Ovary (tissue), 9 donors: ENCODE results near the gene SLC7A7. TPM values are rescaled to one million over a fixed set of nuclear protein-coding genes. Genes with fewer than 3 reads are reported as not detected.

Source experiments
- DNase-seq, 5 donors: peaks; one replicate each; pipeline ENCODE4 v3.0.0-alpha.2; 2019 to 2020
- H3K27ac ChIP-seq, 2 donors: fragments of 200-600 bp; one replicate each; pipeline versions ENCODE4 v1.5.1 to v1.8.0; 2019 to 2022
- H3K27me3 ChIP-seq: fragments of 200-600 bp; one replicate; pipeline ENCODE4 v1.8.0; 2022
- H3K36me3 ChIP-seq: fragments of 200-600 bp; sonication (generic); one replicate; pipeline ENCODE4 v1.5.1; 2019
- H3K4me1 ChIP-seq: one replicate; pipeline ENCODE4 v1.8.1; 2013; ENCODE audit warnings: mild to moderate bottlenecking, moderate library complexity; ENCODE audit not compliant: insufficient read depth
- H3K4me3 ChIP-seq: fragments of 200-600 bp; sonication (generic); one replicate; pipeline ENCODE4 v1.5.1; 2017
- H3K9me3 ChIP-seq, 2 donors: fragments of 200-600 bp in 1 of 2; sonication (generic) in 1 of 2; one replicate each; pipeline versions ENCODE4 v1.5.1 to v1.8.1; 2013 to 2019; ENCODE audit warnings: mild to moderate bottlenecking in 1 of 2, moderate library complexity in 1 of 2
- EP300 ChIP-seq: sonication (generic); formaldehyde crosslinking; IDR thresholded peaks from one replicate; pipeline ENCODE4 v1.6.1; 2017; ENCODE audit warnings: antibody characterized with exemption
- POLR2A ChIP-seq: fragments of 450-650 bp; IDR thresholded peaks from one replicate; pipeline ENCODE4 v1.6.1; 2017; ENCODE audit warnings: antibody characterized with exemption, mild to moderate bottlenecking, moderate library complexity
- WGBS, 3 donors: extraction: QIAGEN DNeasy Blood & Tissue Kit in 1 of 3; methylation state at CpG; one replicate each; pipeline versions ENCODE4 v1.1.5 to v1.1.7; 2013 to 2017; 5-methylcytosine and 5-hydroxymethylcytosine counted together
- intact Hi-C, 4 donors: fragments of 100-400 bp; cut with DNase I; formaldehyde crosslinking; loops; one replicate each; pipeline versions ENCODE4 v1.11.0 to v1.15.1; 2022 to 2023
- polyA plus RNA-seq, 2 donors: library from polyadenylated mRNA; stranded (reverse); fragments of 200-250 nt in 1 of 2; fragments of 350-450 nt in 1 of 2; fragmentation: Illumina TruSeq in 1 of 2; extraction: RNeasy Lipid Tissue Mini Kit (QIAGEN cat#74804) in 1 of 2; gene quantifications; one replicate each; pipeline ENCODE4 v1.2.3, GENCODE V29; 2013 to 2014
- total RNA-seq, 7 donors: library from RNA; depleted of rRNA in 2 of 7; stranded (reverse); fragments of >200 nt in 2 of 7; fragmentation: NEBNext Ultra II Directional in 3 of 7; extraction: Animal tissue kit (Norgen Biotek cat#: 25700) in 3 of 7; gene quantifications; one replicate each; pipeline versions ENCODE4 v1.1.0 to v1.2.4, GENCODE V29; 2016 to 2023
- TF ChIP-seq, protein P1 (sequence below), 3 donors: fragments of 450-650 bp in 2 of 3; fragments of 200-600 bp in 1 of 3; IDR thresholded peaks; one replicate each; pipeline versions ENCODE4 v1.5.1 to v1.8.0; 2016 to 2022; ENCODE audit warnings: antibody characterized with exemption in 3 of 3, mild to moderate bottlenecking in 1 of 3
- donor health status: DM: no; HTN: no; CAD: no; lungs with moderate emphysema.
- donor health status: DM: no; HTN: no; CAD: no.
- donor health status: Bipolar disorder and iron deficiency.
- donor health status: DM: yes; HTN: yes; CAD: no.
- donor health status: DM: no; HTN: no; CAD: no.
- donor health status: DM: yes; HTN: yes; CAD: no.

SLC7A7 gene
- total and polyA plus RNA-seq, 9 donors, result 0.91 to 25.0 (median 5.1) TPM

DNA sequence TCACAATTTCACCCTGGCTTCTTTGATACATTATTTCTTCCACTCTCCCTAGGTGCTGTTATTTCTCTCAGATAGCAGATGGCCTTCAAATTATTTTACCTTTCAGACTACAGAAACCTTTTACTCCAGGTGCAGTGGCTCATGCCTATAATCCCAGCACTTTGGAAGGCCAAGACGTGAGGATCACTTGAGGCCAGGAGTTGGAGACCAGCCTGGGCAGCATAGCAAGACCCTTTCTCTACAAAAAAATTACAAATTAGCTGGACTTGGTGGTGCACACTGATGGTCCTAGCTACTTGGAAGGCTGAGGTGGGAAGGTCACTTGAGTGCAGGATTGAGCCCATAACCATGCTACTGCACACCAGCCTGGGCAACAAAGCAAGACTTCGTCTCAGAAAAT is 23.1 kb downstream of the SLC7A7 start:
- DNase-seq, result no peak
- Histone ChIP-seq H3K27me3 (no peaks in the 10 kb centered on the region), H3K4me3 (no peak overlapping the region), H3K4me1 (no peaks in the 10 kb centered on the region), H3K9me3 (no peaks in the 10 kb centered on the region), H3K36me3 (no peaks in the 10 kb centered on the region), H3K27ac (no peak overlapping the region)
- intact Hi-C loops, result no loop called here
- 88 to 96% (median 88%) methylated on average over 2 of the region's 2 CpGs for WGBS, 3 donors
- TF ChIP-seq, protein P1, sequence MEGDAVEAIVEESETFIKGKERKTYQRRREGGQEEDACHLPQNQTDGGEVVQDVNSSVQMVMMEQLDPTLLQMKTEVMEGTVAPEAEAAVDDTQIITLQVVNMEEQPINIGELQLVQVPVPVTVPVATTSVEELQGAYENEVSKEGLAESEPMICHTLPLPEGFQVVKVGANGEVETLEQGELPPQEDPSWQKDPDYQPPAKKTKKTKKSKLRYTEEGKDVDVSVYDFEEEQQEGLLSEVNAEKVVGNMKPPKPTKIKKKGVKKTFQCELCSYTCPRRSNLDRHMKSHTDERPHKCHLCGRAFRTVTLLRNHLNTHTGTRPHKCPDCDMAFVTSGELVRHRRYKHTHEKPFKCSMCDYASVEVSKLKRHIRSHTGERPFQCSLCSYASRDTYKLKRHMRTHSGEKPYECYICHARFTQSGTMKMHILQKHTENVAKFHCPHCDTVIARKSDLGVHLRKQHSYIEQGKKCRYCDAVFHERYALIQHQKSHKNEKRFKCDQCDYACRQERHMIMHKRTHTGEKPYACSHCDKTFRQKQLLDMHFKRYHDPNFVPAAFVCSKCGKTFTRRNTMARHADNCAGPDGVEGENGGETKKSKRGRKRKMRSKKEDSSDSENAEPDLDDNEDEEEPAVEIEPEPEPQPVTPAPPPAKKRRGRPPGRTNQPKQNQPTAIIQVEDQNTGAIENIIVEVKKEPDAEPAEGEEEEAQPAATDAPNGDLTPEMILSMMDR (IDR thresholded peaks at IDR 0.05), result no peak
- no peak for TF ChIP-seq EP300
- TF ChIP-seq POLR2A, result no peak

DNA sequence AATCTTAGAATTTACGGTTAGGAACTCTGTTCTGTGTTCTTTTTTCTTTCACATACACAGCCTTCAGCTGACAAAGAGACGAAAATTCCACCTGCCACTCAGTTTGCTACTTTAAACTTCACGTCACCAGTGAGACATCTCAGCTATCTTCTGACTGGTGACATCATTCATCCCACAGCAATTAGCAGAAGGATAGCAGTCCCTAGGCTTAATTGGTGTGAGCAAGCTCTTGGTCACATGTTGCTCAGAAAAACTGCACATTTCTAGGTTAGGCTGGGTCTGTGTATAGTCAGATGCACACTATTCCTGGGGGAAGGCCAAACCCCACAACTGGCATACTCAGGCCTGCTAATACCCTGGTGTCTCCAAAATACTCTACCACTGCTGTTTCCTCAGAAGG is 23.9 kb downstream of the SLC7A7 start:
- 44 to 61% (median 45%) methylated on average over 3 of the region's 3 CpGs for WGBS, 3 donors
- no peak overlapping the region for H3K4me3 ChIP-seq
- H3K9me3 ChIP-seq, result no peaks in the 10 kb centered on the region
- H3K27me3 ChIP-seq, result no peaks in the 10 kb centered on the region
- no peak for DNase-seq
- H3K27ac ChIP-seq, result no peak overlapping the region
- TF ChIP-seq POLR2A (no peak), EP300 (no peak)
- TF ChIP-seq, protein P1 (IDR thresholded peaks at IDR 0.05), result no peak
- no peaks in the 10 kb centered on the region for H3K36me3 ChIP-seq
- H3K4me1 ChIP-seq, result no peaks in the 10 kb centered on the region
- intact Hi-C loops, result no loop called here

DNA sequence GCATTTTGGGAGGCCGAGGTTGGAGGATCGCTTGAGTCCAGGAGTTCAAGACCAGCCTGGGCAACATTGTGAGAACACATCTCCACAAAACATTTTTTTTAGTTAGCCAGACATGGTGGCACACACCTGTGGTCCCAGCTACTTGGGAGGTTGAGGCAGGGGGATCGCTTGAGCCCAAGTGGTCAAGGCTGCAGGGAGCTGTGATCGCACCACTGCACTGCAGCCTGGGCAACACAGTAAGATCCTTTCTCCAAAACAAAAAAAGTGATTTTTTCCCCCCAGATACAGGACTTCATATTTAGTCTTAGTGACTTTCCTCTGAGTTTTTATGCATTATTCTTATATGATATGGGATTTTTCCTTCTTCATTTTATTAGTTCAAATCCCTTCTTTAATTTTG is 28.6 kb downstream of the SLC7A7 start:
- DNase-seq, result no peak
- Histone ChIP-seq H3K36me3 (no peaks in the 10 kb centered on the region), H3K9me3 (no peaks in the 10 kb centered on the region), H3K4me3 (no peak overlapping the region), H3K27me3 (no peaks in the 10 kb centered on the region), H3K4me1 (no peaks in the 10 kb centered on the region), H3K27ac (no peak overlapping the region)
- TF ChIP-seq EP300 (no peak), POLR2A (no peak)
- TF ChIP-seq, protein P1 (IDR thresholded peaks at IDR 0.05), result no peak
- 91 to 95% (median 92%) methylated on average over 4 of the region's 4 CpGs for WGBS, 3 donors
- intact Hi-C loops, result no loop called here

DNA sequence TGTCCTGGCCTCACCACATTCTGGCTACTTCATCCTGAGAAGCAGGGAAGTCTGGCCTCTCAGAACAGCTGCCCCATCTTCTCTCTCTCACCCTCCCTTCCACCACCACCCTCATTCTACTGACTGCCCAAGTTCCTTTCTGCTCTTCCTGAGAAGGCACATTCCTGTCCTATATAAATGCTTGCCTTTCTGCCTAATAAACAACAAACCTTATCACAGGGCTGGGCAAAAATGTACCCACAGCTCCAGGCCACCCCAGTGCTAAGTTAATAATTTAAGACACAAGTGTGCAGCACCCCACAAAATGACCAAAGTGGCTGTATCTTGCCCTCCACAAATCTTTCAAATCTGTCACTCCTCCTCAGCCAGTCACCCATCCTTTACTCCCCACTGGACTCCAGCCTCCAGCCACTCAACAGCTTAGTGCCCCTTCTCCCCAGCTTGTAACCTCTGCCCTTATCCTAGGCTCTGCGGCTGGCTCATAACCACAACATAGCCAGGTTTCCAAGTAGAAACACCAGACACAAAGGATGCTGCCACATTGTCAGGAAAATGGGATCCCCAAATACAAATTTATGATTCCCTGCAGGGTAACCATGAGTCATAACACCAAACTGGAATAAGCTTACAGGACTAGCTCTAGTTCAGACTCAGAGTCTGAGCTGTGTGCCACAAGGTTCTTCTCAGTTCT is 33.8 kb downstream of the SLC7A7 start:
- TF ChIP-seq POLR2A (no peak), EP300 (no peak)
- TF ChIP-seq, protein P1 (IDR thresholded peaks at IDR 0.05), result no peak
- Histone ChIP-seq H3K4me3 (no peak overlapping the region), H3K4me1 (no peaks in the 10 kb centered on the region), H3K36me3 (no peaks in the 10 kb centered on the region), H3K27me3 (no peaks in the 10 kb centered on the region), H3K27ac (no peak overlapping the region), H3K9me3 (no peaks in the 10 kb centered on the region)
- no peak for DNase-seq
- intact Hi-C loops, result no loop called here
- 0 to 34% (median 4%) methylated on average over 1 of the region's 1 CpG for WGBS, 3 donors
